ENCODE results near the gene FN1.

GRCh38 chr2:215313255-215313613 lies 122.6 kb downstream of the FN1 start:
- TF ChIP-seq, protein P1, sequence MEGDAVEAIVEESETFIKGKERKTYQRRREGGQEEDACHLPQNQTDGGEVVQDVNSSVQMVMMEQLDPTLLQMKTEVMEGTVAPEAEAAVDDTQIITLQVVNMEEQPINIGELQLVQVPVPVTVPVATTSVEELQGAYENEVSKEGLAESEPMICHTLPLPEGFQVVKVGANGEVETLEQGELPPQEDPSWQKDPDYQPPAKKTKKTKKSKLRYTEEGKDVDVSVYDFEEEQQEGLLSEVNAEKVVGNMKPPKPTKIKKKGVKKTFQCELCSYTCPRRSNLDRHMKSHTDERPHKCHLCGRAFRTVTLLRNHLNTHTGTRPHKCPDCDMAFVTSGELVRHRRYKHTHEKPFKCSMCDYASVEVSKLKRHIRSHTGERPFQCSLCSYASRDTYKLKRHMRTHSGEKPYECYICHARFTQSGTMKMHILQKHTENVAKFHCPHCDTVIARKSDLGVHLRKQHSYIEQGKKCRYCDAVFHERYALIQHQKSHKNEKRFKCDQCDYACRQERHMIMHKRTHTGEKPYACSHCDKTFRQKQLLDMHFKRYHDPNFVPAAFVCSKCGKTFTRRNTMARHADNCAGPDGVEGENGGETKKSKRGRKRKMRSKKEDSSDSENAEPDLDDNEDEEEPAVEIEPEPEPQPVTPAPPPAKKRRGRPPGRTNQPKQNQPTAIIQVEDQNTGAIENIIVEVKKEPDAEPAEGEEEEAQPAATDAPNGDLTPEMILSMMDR (conservative IDR thresholded peaks at IDR 0.05; ENCODE audit: low read depth, low read length) = no peak
- no peak for TF ChIP-seq EZH2 (IDR thresholded peaks at IDR 0.05; ENCODE audit: borderline replicate concordance, low read depth, low read length, poor library complexity, severe bottlenecking)
